Body of pancreas (tissue), 4 donors: Measurements from ENCODE around the gene AURKAIP1. TPM values are rescaled to one million over a fixed set of nuclear protein-coding genes. Genes with fewer than 3 reads are reported as not detected.

Experiments
- ATAC-seq: fragments of 150-250 bp; one replicate; pipeline ENCODE4 v1.9.1; 2016
- DNase-seq, 4 donors: peaks; one replicate each; pipeline ENCODE4 v3.0.0-alpha.2; 2019
- H3K27ac ChIP-seq, 4 donors: fragments of 200-600 bp; sonication (generic); 1 replicate in 3 of 4; 2 replicates in 1 of 4; pipeline versions ENCODE4 v1.5.1 to v1.6.1; 2016 to 2019; ENCODE audit warnings: mild to moderate bottlenecking in 1 of 4, mixed read lengths in 1 of 4, moderate library complexity in 1 of 4
- H3K27me3 ChIP-seq, 2 donors: fragments of 200-600 bp; sonication (generic); one replicate each; pipeline ENCODE4 v1.6.0; 2016; ENCODE audit warnings: mild to moderate bottlenecking in 1 of 2
- H3K36me3 ChIP-seq, 2 donors: fragments of 200-600 bp; sonication (generic); replicated peaks in 1 of 2; 2 replicates each; pipeline ENCODE4 v1.5.1; 2016; ENCODE audit warnings: low read depth in 2 of 2; ENCODE audit not compliant: insufficient read depth in 1 of 2
- H3K4me1 ChIP-seq: fragments of 200-600 bp; sonication (generic); one replicate; pipeline ENCODE4 v1.6.0; 2016
- H3K4me3 ChIP-seq, 2 donors: fragments of 200-600 bp; sonication (generic); 1 replicate in 1 of 2; 2 replicates in 1 of 2; pipeline ENCODE4 v1.5.1; 2016 to 2019
- H3K9me3 ChIP-seq, 3 donors: fragments of 200-600 bp; sonication (generic); 1 replicate in 2 of 3; 2 replicates in 1 of 3; pipeline ENCODE4 v1.5.1; 2016
- CTCF ChIP-seq, 7 experiments: fragments of 450-650 bp in 4 of 7; fragments of 200-600 bp in 3 of 7; sonication (generic) in 3 of 7; IDR thresholded peaks; one replicate each; pipeline ENCODE4 v1.5.1; 2016 to 2019; ENCODE audit warnings: antibody characterized with exemption in 7 of 7
- POLR2A ChIP-seq, 3 donors: fragments of 450-650 bp; IDR thresholded peaks; one replicate each; pipeline ENCODE4 v1.6.1; 2016; ENCODE audit warnings: antibody characterized with exemption in 3 of 3, mild to moderate bottlenecking in 2 of 3
- WGBS, 2 donors: methylation state at CpG; one replicate each; pipeline ENCODE4 v1.1.5; 2017; 5-methylcytosine and 5-hydroxymethylcytosine counted together
- intact Hi-C: fragments of 100-400 bp; cut with DNase I; formaldehyde crosslinking; loops from one replicate; pipeline ENCODE4 v1.15.1; 2023
- total RNA-seq, 2 donors: library from RNA; depleted of rRNA; stranded (reverse); fragments of >200 nt; gene quantifications; one replicate each; pipeline ENCODE4 v1.1.0, GENCODE V29; 2016

The AURKAIP1 gene
- total RNA-seq, 2 donors from 2014 or later = 79.4 to 93.7 TPM

GRCh38 chr1:1355416-1355815 lies 19.6 kb downstream of the AURKAIP1 start:
- intact Hi-C loops = no loop called here
- Histone ChIP-seq H3K27ac (no peak overlapping the region), H3K36me3 (no peaks in the 10 kb centered on the region), H3K4me3 (no peak overlapping the region), H3K4me1 (peaks cover 22% of the 10 kb centered on the region), H3K9me3 (no peaks in the 10 kb centered on the region), H3K27me3 (peaks cover 0 to 32% of the 10 kb centered on the region in 2 donors)
- 1% methylated on average over 19 of the region's 52 CpGs; no CpG with 5 or more reads in 1 of the 2 donors for WGBS, 2 donors
- TF ChIP-seq POLR2A (IDR thresholded peaks at IDR 0.05) (no peak), CTCF (IDR thresholded peaks at IDR 0.05) (no peak)
- ATAC-seq = peak; percentile 30
- DNase-seq = peak in 2 of 4 donors; percentile 38 to 47

- H3K4me3 ChIP-seq = no peak overlapping the region
- peak in 1 of 4 donors; percentile 14 for DNase-seq
- H3K9me3 ChIP-seq = no peaks in the 10 kb centered on the region
- H3K4me1 ChIP-seq = peaks cover 22% of the 10 kb centered on the region
- H3K27ac ChIP-seq = no peak overlapping the region
- no peaks in the 10 kb centered on the region for H3K36me3 ChIP-seq
- 8% methylated on average over 89 of the region's 116 CpGs; no CpG with 5 or more reads in 1 of the 2 donors for WGBS, 2 donors
- no peak for TF ChIP-seq POLR2A (IDR thresholded peaks at IDR 0.05)
- TF ChIP-seq CTCF (IDR thresholded peaks at IDR 0.05) = no peak
- no peak for ATAC-seq
- intact Hi-C loops = no loop called here
- H3K27me3 ChIP-seq = peaks cover 0 to 32% of the 10 kb centered on the region in 2 donors
Measured at GRCh38 chr1:1354271-1355247, 20.4 kb downstream of the AURKAIP1 start.

GRCh38 chr1:1353389-1354151 lies 21.4 kb downstream of the AURKAIP1 start:
- H3K36me3 ChIP-seq = no peaks in the 10 kb centered on the region
- H3K27ac ChIP-seq = no peak overlapping the region
- no peak for ATAC-seq
- DNase-seq = peak in 1 of 4 donors; percentile 27
- 11 to 17% methylated on average over 3 to 28 of the region's 28 CpGs for WGBS, 2 donors
- intact Hi-C loops = no loop called here
- H3K4me1 ChIP-seq = peaks cover 22% of the 10 kb centered on the region
- no peaks in the 10 kb centered on the region for H3K9me3 ChIP-seq
- TF ChIP-seq POLR2A (IDR thresholded peaks at IDR 0.05) (no peak), CTCF (IDR thresholded peaks at IDR 0.05) (no peak)
- H3K4me3 ChIP-seq = no peak overlapping the region
- H3K27me3 ChIP-seq = peaks cover 0 to 32% of the 10 kb centered on the region in 2 donors

- Histone ChIP-seq H3K36me3 (no peaks in the 10 kb centered on the region), H3K27ac (no peak overlapping the region), H3K4me1 (peaks cover 27% of the 10 kb centered on the region), H3K9me3 (no peaks in the 10 kb centered on the region), H3K4me3 (no peak overlapping the region), H3K27me3 (peaks cover 0 to 27% of the 10 kb centered on the region in 2 donors)
- intact Hi-C loops = no loop called here
- 17% methylated on average over 4 of the region's 5 CpGs; no CpG with 5 or more reads in 1 of the 2 donors for WGBS, 2 donors
- no peak for ATAC-seq
- DNase-seq = no peak
- TF ChIP-seq POLR2A (IDR thresholded peaks at IDR 0.05) (no peak), CTCF (IDR thresholded peaks at IDR 0.05) (no peak)
Measured at GRCh38 chr1:1352786-1353388, 22.1 kb downstream of the AURKAIP1 start.
